Liver (tissue), 9 donors: ENCODE results near the gene TOMM40L. TPM values are rescaled to one million over a fixed set of nuclear protein-coding genes. Genes with fewer than 3 reads are reported as not detected.
A peak's percentile ranks its signal among the peaks of the same experiment; 100 is the strongest.

ENCODE experiments used
- DNase-seq: peaks from one replicate; pipeline ENCODE4 v3.0.0-alpha.2; 2017; ENCODE audit warnings: low spot score
- H3K27ac ChIP-seq, 2 donors: one replicate each; pipeline ENCODE4 v1.7.0; 2013; ENCODE audit warnings: inconsistent platforms in 2 of 2, low read length in 2 of 2, control low read depth in 1 of 2, low read depth in 1 of 2, mild to moderate bottlenecking in 1 of 2
- H3K27me3 ChIP-seq, 4 donors: one replicate each; pipeline versions ENCODE4 v1.6.1 to v1.7.0; 2013; ENCODE audit warnings: low read length in 3 of 4, inconsistent platforms in 1 of 4, mild to moderate bottlenecking in 1 of 4, moderate library complexity in 1 of 4; ENCODE audit not compliant: control insufficient read depth in 4 of 4, insufficient read depth in 4 of 4
- H3K36me3 ChIP-seq, 4 donors: one replicate each; pipeline versions ENCODE4 v1.6.1 to v1.7.0; 2013; ENCODE audit warnings: low read length in 3 of 4, mild to moderate bottlenecking in 3 of 4, low read depth in 1 of 4, moderate library complexity in 1 of 4; ENCODE audit not compliant: control insufficient read depth in 4 of 4, insufficient read depth in 3 of 4
- H3K4me1 ChIP-seq, 4 donors: one replicate each; pipeline versions ENCODE4 v1.6.1 to v1.7.0; 2013; ENCODE audit warnings: low read length in 3 of 4, mild to moderate bottlenecking in 3 of 4, moderate library complexity in 1 of 4; ENCODE audit not compliant: control insufficient read depth in 4 of 4, insufficient read depth in 4 of 4
- H3K4me3 ChIP-seq, 3 donors: one replicate each; pipeline versions ENCODE4 v1.6.1 to v1.7.0; 2013; ENCODE audit warnings: low read length in 3 of 3, control low read depth in 1 of 3, low read depth in 1 of 3, mild to moderate bottlenecking in 1 of 3
- H3K9ac ChIP-seq, 2 donors: one replicate each; pipeline ENCODE4 v1.7.0; 2013; ENCODE audit warnings: low read length in 2 of 2, mild to moderate bottlenecking in 2 of 2, moderate library complexity in 2 of 2, control low read depth in 1 of 2, low read depth in 1 of 2
- H3K9me3 ChIP-seq, 4 donors: one replicate each; pipeline versions ENCODE4 v1.6.1 to v1.7.0; 2013; ENCODE audit warnings: low read length in 3 of 4; ENCODE audit not compliant: control insufficient read depth in 4 of 4
- EGR1 ChIP-seq, 2 donors: IDR thresholded peaks; 2 replicates each; pipeline ENCODE4 v1.6.1; 2016 to 2018; ENCODE audit warnings: antibody characterized with exemption in 2 of 2, low read depth in 2 of 2
- FOXA1 ChIP-seq: IDR thresholded peaks from 2 replicates; pipeline ENCODE4 v1.6.1; 2016; ENCODE audit warnings: antibody characterized with exemption
- FOXA2 ChIP-seq: IDR thresholded peaks from 2 replicates; pipeline ENCODE4 v1.6.1; 2016; ENCODE audit warnings: antibody characterized with exemption
- GABPA ChIP-seq, 2 donors: IDR thresholded peaks in 1 of 2; conservative IDR thresholded peaks in 1 of 2; 2 replicates each; pipeline ENCODE4 v1.6.1; 2016; ENCODE audit warnings: antibody characterized with exemption in 2 of 2, mild to moderate bottlenecking in 1 of 2, moderate library complexity in 1 of 2
- HNF4A ChIP-seq, 2 donors: conservative IDR thresholded peaks; 2 replicates each; pipeline ENCODE4 v1.6.1; 2016; ENCODE audit warnings: antibody characterized with exemption in 2 of 2, mild to moderate bottlenecking in 2 of 2
- HNF4G ChIP-seq: IDR thresholded peaks from 2 replicates; pipeline ENCODE4 v1.6.1; 2016; ENCODE audit warnings: antibody characterized with exemption
- JUND ChIP-seq, 2 donors: IDR thresholded peaks; 2 replicates each; pipeline ENCODE4 v1.6.1; 2016; ENCODE audit warnings: antibody characterized with exemption in 2 of 2
- NR2F2 ChIP-seq: IDR thresholded peaks from 2 replicates; pipeline ENCODE4 v1.6.1; 2016; ENCODE audit warnings: antibody characterized with exemption
- RAD21 ChIP-seq, 2 donors: IDR thresholded peaks; 2 replicates each; pipeline ENCODE4 v1.6.1; 2016; ENCODE audit warnings: antibody characterized with exemption in 2 of 2, mild to moderate bottlenecking in 2 of 2
- RXRA ChIP-seq, 2 donors: IDR thresholded peaks; 2 replicates each; pipeline ENCODE4 v1.6.1; 2017 to 2018; ENCODE audit warnings: antibody characterized with exemption in 2 of 2, mild to moderate bottlenecking in 1 of 2
- SP1 ChIP-seq: IDR thresholded peaks from 2 replicates; pipeline ENCODE4 v1.6.1; 2018; ENCODE audit warnings: antibody characterized with exemption, mild to moderate bottlenecking
- TAF1 ChIP-seq: conservative IDR thresholded peaks from 2 replicates; pipeline ENCODE4 v1.6.1; 2016; ENCODE audit warnings: antibody characterized with exemption, mild to moderate bottlenecking
- YY1 ChIP-seq: IDR thresholded peaks from 2 replicates; pipeline ENCODE4 v1.6.1; 2016; ENCODE audit warnings: antibody characterized with exemption, mild to moderate bottlenecking
- WGBS: extraction: QIAGEN DNeasy Blood & Tissue Kit; methylation state at CpG from one replicate; pipeline ENCODE4 v1.1.7; 2013; 5-methylcytosine and 5-hydroxymethylcytosine counted together
- polyA plus RNA-seq, 2 donors: library from polyadenylated mRNA; stranded (reverse) in 1 of 2; unstranded in 1 of 2; fragments of 200-250 nt in 1 of 2; fragments of >200 nt in 1 of 2; fragmentation: Nextera tagmentation in 1 of 2; extraction: Ambion mirVana in 1 of 2; gene quantifications; one replicate each; pipeline versions ENCODE4 v1.2.1 to v1.2.3, GENCODE V29; 2013 to 2015
- total RNA-seq, 2 donors: library from RNA; depleted of rRNA; stranded (reverse); fragments of >200 nt; gene quantifications; one replicate each; pipeline ENCODE4 v1.2.3, GENCODE V29; 2014
- TF ChIP-seq, protein P1 (sequence below): IDR thresholded peaks from 2 replicates; pipeline ENCODE4 v1.6.1; 2016; ENCODE audit warnings: antibody characterized with exemption
- TF ChIP-seq, protein P2 (sequence below): IDR thresholded peaks from 2 replicates; pipeline ENCODE4 v1.6.1; 2016; ENCODE audit warnings: antibody characterized with exemption
- TF ChIP-seq, protein P3 (sequence below): IDR thresholded peaks from 2 replicates; pipeline ENCODE4 v1.6.1; 2016; ENCODE audit warnings: antibody characterized with exemption
- TF ChIP-seq, protein P4 (sequence below): fragments of 150-350 bp; IDR thresholded peaks from 2 replicates; pipeline ENCODE4 v1.5.1; 2017; ENCODE audit warnings: improper control_type of control experiment, low read depth, low read length; ENCODE audit not compliant: missing input control
- TF ChIP-seq, protein P5 (sequence below): IDR thresholded peaks from 2 replicates; pipeline ENCODE4 v1.6.1; 2016; ENCODE audit warnings: antibody characterized with exemption, mild to moderate bottlenecking
- donor health status: healthy.
- donor health status: healthy.
- donor health status: healthy.
- donor health status: healthy.
- donor health status: healthy.

TOMM40L gene
- total and polyA plus RNA-seq, 4 donors: 6.7 to 10.5 (median 8.9) TPM

DNA sequence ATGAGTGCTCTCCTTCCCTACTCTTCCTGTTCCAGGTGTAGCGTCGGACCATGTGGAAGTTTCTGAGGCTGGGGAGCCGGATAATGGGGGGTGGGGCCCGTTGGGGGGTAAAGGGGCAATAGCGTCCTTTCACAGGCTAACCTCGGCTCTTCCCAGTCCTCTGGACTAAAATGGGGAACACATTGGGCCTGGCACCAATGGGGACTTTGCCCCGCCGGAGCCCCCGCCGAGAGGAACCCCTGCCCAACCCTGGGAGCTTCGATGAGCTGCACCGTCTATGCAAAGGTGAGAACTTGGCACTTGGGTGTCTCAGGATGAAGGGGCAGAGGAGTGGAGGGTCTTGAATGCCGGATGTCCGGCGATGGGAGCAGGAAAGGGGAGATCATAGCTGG lies 456 bp downstream of the TOMM40L start:
- H3K9me3 ChIP-seq: no peaks in the 10 kb centered on the region
- peak overlapping the region; percentile 86 to 87 for H3K27ac ChIP-seq
- no peaks in the 10 kb centered on the region for H3K27me3 ChIP-seq
- peaks cover 0 to 51% (median 25%) of the 10 kb centered on the region in 4 donors for H3K4me1 ChIP-seq
- TF ChIP-seq NR2F2: no peak
- TF ChIP-seq, protein P1, sequence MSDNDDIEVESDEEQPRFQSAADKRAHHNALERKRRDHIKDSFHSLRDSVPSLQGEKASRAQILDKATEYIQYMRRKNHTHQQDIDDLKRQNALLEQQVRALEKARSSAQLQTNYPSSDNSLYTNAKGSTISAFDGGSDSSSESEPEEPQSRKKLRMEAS: no peak
- TF ChIP-seq SP1: no peak
- TF ChIP-seq TAF1: no peak
- TF ChIP-seq FOXA2: no peak
- no peak for DNase-seq
- WGBS: 3% methylated on average over 15 of the region's 15 CpGs
- peak overlapping the region; percentile 59 to 72 (median 64) for H3K4me3 ChIP-seq
- peak overlapping the region; percentile 24 to 26 for H3K9ac ChIP-seq
- peaks cover 4 to 23% (median 18%) of the 10 kb centered on the region in 4 donors for H3K36me3 ChIP-seq

DNA sequence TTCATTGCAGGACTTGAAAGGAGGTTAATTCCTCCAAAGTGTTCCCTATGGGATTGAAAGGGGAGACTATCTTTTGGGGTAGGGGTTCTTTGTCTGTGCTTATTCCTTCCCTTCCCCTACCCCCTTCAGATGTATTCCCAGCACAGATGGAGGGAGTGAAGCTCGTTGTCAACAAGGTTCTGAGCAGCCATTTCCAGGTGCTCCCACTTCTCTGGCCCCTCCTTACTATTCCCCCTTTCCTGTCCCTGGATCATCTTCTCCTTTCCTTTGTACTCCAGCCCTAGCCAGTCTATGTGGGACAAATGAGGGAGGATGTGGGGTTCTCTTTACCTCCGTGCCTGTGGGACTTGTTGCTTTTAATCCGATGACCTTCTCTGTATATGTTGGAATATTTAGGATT lies 899 bp downstream of the TOMM40L start:
- Histone ChIP-seq H3K36me3 (peaks cover 4 to 23% (median 18%) of the 10 kb centered on the region in 4 donors), H3K4me1 (peaks cover 0 to 51% (median 25%) of the 10 kb centered on the region in 4 donors), H3K27ac (peak overlapping the region; percentile 86 to 87), H3K9me3 (no peaks in the 10 kb centered on the region), H3K9ac (peak overlapping the region; percentile 24 to 38), H3K4me3 (peak overlapping the region; percentile 20 to 72 (median 59)), H3K27me3 (no peaks in the 10 kb centered on the region)
- DNase-seq: no peak
- TF ChIP-seq, protein P1: no peak
- TF ChIP-seq, protein P2, sequence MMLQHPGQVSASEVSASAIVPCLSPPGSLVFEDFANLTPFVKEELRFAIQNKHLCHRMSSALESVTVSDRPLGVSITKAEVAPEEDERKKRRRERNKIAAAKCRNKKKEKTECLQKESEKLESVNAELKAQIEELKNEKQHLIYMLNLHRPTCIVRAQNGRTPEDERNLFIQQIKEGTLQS: no peak
- no peak for TF ChIP-seq NR2F2
- no peak for TF ChIP-seq HNF4G
- TF ChIP-seq EGR1 (IDR thresholded peaks at IDR 0.05; ENCODE audit: low read depth in 2 of 2): no peak
- TF ChIP-seq GABPA (IDR thresholded peaks at IDR 0.05 in 1 of 2, conservative IDR thresholded peaks at IDR 0.05 in 1 of 2): no peak
- TF ChIP-seq, protein P3, sequence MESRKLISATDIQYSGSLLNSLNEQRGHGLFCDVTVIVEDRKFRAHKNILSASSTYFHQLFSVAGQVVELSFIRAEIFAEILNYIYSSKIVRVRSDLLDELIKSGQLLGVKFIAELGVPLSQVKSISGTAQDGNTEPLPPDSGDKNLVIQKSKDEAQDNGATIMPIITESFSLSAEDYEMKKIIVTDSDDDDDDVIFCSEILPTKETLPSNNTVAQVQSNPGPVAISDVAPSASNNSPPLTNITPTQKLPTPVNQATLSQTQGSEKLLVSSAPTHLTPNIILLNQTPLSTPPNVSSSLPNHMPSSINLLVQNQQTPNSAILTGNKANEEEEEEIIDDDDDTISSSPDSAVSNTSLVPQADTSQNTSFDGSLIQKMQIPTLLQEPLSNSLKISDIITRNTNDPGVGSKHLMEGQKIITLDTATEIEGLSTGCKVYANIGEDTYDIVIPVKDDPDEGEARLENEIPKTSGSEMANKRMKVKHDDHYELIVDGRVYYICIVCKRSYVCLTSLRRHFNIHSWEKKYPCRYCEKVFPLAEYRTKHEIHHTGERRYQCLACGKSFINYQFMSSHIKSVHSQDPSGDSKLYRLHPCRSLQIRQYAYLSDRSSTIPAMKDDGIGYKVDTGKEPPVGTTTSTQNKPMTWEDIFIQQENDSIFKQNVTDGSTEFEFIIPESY: no peak
- no peak for TF ChIP-seq RXRA (IDR thresholded peaks at IDR 0.05)
- no peak for TF ChIP-seq FOXA2
- TF ChIP-seq SP1: no peak
- no peak for TF ChIP-seq JUND (IDR thresholded peaks at IDR 0.05)
- TF ChIP-seq FOXA1: no peak
- TF ChIP-seq, protein P4, sequence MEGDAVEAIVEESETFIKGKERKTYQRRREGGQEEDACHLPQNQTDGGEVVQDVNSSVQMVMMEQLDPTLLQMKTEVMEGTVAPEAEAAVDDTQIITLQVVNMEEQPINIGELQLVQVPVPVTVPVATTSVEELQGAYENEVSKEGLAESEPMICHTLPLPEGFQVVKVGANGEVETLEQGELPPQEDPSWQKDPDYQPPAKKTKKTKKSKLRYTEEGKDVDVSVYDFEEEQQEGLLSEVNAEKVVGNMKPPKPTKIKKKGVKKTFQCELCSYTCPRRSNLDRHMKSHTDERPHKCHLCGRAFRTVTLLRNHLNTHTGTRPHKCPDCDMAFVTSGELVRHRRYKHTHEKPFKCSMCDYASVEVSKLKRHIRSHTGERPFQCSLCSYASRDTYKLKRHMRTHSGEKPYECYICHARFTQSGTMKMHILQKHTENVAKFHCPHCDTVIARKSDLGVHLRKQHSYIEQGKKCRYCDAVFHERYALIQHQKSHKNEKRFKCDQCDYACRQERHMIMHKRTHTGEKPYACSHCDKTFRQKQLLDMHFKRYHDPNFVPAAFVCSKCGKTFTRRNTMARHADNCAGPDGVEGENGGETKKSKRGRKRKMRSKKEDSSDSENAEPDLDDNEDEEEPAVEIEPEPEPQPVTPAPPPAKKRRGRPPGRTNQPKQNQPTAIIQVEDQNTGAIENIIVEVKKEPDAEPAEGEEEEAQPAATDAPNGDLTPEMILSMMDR: no peak
- TF ChIP-seq, protein P5, sequence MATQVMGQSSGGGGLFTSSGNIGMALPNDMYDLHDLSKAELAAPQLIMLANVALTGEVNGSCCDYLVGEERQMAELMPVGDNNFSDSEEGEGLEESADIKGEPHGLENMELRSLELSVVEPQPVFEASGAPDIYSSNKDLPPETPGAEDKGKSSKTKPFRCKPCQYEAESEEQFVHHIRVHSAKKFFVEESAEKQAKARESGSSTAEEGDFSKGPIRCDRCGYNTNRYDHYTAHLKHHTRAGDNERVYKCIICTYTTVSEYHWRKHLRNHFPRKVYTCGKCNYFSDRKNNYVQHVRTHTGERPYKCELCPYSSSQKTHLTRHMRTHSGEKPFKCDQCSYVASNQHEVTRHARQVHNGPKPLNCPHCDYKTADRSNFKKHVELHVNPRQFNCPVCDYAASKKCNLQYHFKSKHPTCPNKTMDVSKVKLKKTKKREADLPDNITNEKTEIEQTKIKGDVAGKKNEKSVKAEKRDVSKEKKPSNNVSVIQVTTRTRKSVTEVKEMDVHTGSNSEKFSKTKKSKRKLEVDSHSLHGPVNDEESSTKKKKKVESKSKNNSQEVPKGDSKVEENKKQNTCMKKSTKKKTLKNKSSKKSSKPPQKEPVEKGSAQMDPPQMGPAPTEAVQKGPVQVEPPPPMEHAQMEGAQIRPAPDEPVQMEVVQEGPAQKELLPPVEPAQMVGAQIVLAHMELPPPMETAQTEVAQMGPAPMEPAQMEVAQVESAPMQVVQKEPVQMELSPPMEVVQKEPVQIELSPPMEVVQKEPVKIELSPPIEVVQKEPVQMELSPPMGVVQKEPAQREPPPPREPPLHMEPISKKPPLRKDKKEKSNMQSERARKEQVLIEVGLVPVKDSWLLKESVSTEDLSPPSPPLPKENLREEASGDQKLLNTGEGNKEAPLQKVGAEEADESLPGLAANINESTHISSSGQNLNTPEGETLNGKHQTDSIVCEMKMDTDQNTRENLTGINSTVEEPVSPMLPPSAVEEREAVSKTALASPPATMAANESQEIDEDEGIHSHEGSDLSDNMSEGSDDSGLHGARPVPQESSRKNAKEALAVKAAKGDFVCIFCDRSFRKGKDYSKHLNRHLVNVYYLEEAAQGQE: no peak
- TF ChIP-seq RAD21 (IDR thresholded peaks at IDR 0.05): no peak
- no peak for TF ChIP-seq TAF1
- TF ChIP-seq YY1: no peak
- TF ChIP-seq HNF4A (conservative IDR thresholded peaks at IDR 0.05): no peak
- whole genome bisulfite sequencing: 32% methylated on average over 3 of the region's 3 CpGs
